ENCODE measurements around the gene CNTNAP2. TPM values are rescaled to one million over a fixed set of nuclear protein-coding genes. Genes with fewer than 3 reads are reported as not detected.

Gene CNTNAP2
- total RNA-seq, 1 donor from 2014 or later: 5.4 TPM

DNA sequence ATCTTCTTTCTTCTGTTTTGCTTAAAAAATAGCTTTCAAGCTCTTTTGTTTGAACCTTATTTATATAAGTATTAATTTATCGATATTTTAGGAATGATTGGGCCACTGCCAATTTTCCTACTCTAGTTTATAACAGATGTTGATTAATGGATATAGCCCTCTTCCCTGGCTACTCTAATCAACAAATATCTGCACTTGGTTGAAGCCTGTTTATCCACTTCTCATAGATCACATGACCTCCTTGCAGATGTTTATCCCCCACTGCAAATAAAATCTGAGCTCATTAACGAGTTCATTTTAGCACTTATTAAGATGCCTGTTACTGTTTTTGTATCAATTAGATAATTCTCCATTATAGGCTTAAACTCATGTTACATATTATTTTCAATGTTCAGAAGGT is 715.3 kb downstream of the CNTNAP2 start:
- no peak overlapping the region for H3K4me3 Mint-ChIP-seq (ENCODE audit: unreplicated experiment)
- H3K36me3 Mint-ChIP-seq (ENCODE audit: low read depth, unreplicated experiment): no peaks in the 10 kb centered on the region
- DNase-seq (ENCODE audit: low spot score): no peak
- no peaks in the 10 kb centered on the region for H3K4me1 Mint-ChIP-seq (ENCODE audit: unreplicated experiment)
- TF ChIP-seq, protein P1, sequence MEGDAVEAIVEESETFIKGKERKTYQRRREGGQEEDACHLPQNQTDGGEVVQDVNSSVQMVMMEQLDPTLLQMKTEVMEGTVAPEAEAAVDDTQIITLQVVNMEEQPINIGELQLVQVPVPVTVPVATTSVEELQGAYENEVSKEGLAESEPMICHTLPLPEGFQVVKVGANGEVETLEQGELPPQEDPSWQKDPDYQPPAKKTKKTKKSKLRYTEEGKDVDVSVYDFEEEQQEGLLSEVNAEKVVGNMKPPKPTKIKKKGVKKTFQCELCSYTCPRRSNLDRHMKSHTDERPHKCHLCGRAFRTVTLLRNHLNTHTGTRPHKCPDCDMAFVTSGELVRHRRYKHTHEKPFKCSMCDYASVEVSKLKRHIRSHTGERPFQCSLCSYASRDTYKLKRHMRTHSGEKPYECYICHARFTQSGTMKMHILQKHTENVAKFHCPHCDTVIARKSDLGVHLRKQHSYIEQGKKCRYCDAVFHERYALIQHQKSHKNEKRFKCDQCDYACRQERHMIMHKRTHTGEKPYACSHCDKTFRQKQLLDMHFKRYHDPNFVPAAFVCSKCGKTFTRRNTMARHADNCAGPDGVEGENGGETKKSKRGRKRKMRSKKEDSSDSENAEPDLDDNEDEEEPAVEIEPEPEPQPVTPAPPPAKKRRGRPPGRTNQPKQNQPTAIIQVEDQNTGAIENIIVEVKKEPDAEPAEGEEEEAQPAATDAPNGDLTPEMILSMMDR (IDR thresholded peaks at IDR 0.05; ENCODE audit: unreplicated experiment): no peak
- H3K27ac Mint-ChIP-seq (ENCODE audit: unreplicated experiment): no peak overlapping the region
- H3K9me3 Mint-ChIP-seq (ENCODE audit: unreplicated experiment): no peaks in the 10 kb centered on the region
- H3K27me3 Mint-ChIP-seq (ENCODE audit: unreplicated experiment): no peaks in the 10 kb centered on the region

GRCh38 chr7:146844405-146844804 is 727.8 kb downstream of the CNTNAP2 start:
- Mint-ChIP-seq H3K9me3 (ENCODE audit: unreplicated experiment) (peaks cover 11% of the 10 kb centered on the region), H3K27me3 (ENCODE audit: unreplicated experiment) (peaks cover 2% of the 10 kb centered on the region), H3K36me3 (ENCODE audit: low read depth, unreplicated experiment) (no peaks in the 10 kb centered on the region), H3K4me3 (ENCODE audit: unreplicated experiment) (no peak overlapping the region), H3K27ac (ENCODE audit: unreplicated experiment) (no peak overlapping the region), H3K4me1 (ENCODE audit: unreplicated experiment) (no peaks in the 10 kb centered on the region)
- TF ChIP-seq, protein P1 (IDR thresholded peaks at IDR 0.05; ENCODE audit: unreplicated experiment): no peak
- no peak for DNase-seq (ENCODE audit: low spot score)

- peaks cover 4% of the 10 kb centered on the region for H3K9me3 Mint-ChIP-seq (ENCODE audit: unreplicated experiment)
- H3K27me3 Mint-ChIP-seq (ENCODE audit: unreplicated experiment): peaks cover 3% of the 10 kb centered on the region
- no peak overlapping the region for H3K27ac Mint-ChIP-seq (ENCODE audit: unreplicated experiment)
- TF ChIP-seq, protein P1 (IDR thresholded peaks at IDR 0.05; ENCODE audit: unreplicated experiment): no peak
- no peak for DNase-seq (ENCODE audit: low spot score)
- no peak overlapping the region for H3K4me3 Mint-ChIP-seq (ENCODE audit: unreplicated experiment)
- H3K4me1 Mint-ChIP-seq (ENCODE audit: unreplicated experiment): no peaks in the 10 kb centered on the region
- no peaks in the 10 kb centered on the region for H3K36me3 Mint-ChIP-seq (ENCODE audit: low read depth, unreplicated experiment)
Measured at GRCh38 chr7:146858690-146859089, 742.1 kb downstream of the CNTNAP2 start.

GRCh38 chr7:146861701-146862100 is 745.1 kb downstream of the CNTNAP2 start:
- no peak overlapping the region for H3K4me3 Mint-ChIP-seq (ENCODE audit: unreplicated experiment)

DNA sequence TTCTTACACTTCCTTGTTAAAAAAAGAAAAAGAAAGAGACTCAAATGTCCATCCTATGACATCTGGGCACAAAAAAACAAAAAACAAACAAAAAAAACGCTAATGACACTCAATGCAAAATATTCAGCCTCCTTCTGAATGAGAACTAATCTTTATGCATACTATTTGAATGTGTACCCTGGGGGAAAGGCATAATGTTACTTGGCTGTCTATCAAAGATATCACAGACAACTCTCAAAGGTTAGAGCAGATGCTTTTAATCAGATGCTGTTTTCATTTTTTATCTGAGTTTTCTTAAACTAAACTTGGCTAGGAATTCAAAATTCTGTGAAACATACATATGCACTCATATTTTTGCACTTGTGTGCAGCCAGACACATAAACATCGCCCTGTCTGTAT is 745.8 kb downstream of the CNTNAP2 start:
- no peak overlapping the region for H3K27ac Mint-ChIP-seq (ENCODE audit: unreplicated experiment)
- no peak for DNase-seq (ENCODE audit: low spot score)
- no peak overlapping the region for H3K4me3 Mint-ChIP-seq (ENCODE audit: unreplicated experiment)

More at GRCh38 chr7:146861701-146862100, 745.1 kb downstream of the CNTNAP2 start:
- H3K36me3 Mint-ChIP-seq (ENCODE audit: low read depth, unreplicated experiment): no peaks in the 10 kb centered on the region
- DNase-seq (ENCODE audit: low spot score): no peak
- TF ChIP-seq, protein P1 (IDR thresholded peaks at IDR 0.05; ENCODE audit: unreplicated experiment): no peak
- no peaks in the 10 kb centered on the region for H3K4me1 Mint-ChIP-seq (ENCODE audit: unreplicated experiment)
- H3K27me3 Mint-ChIP-seq (ENCODE audit: unreplicated experiment): peaks cover 3% of the 10 kb centered on the region
- H3K27ac Mint-ChIP-seq (ENCODE audit: unreplicated experiment): no peak overlapping the region
- peaks cover 4% of the 10 kb centered on the region for H3K9me3 Mint-ChIP-seq (ENCODE audit: unreplicated experiment)

More for the DNA sequence above, 745.8 kb downstream of the CNTNAP2 start:
- Mint-ChIP-seq H3K36me3 (ENCODE audit: low read depth, unreplicated experiment) (no peaks in the 10 kb centered on the region), H3K9me3 (ENCODE audit: unreplicated experiment) (no peaks in the 10 kb centered on the region), H3K27me3 (ENCODE audit: unreplicated experiment) (no peaks in the 10 kb centered on the region), H3K4me1 (ENCODE audit: unreplicated experiment) (no peaks in the 10 kb centered on the region)
- TF ChIP-seq, protein P1 (IDR thresholded peaks at IDR 0.05; ENCODE audit: unreplicated experiment): no peak
